ENCODE measurements around the gene FAF1.

Gene FAF1

GRCh38 chr1:50488876-50489275 is 471.2 kb downstream of the FAF1 start:
- DNase-seq (ENCODE audit: low spot score), result no peak

- DNase-seq (ENCODE audit: low spot score), result no peak
Observed at GRCh38 chr1:50488356-50488755, 471.7 kb downstream of the FAF1 start.

GRCh38 chr1:50487725-50488124 is 472.3 kb downstream of the FAF1 start:
- DNase-seq (ENCODE audit: low spot score), result no peak

GRCh38 chr1:50481142-50481736 is 478.8 kb downstream of the FAF1 start:
- DNase-seq (ENCODE audit: low spot score), result no peak

- no peak for DNase-seq (ENCODE audit: low spot score)
Observed at GRCh38 chr1:50476800-50477199, 483.3 kb downstream of the FAF1 start.

- DNase-seq (ENCODE audit: low spot score), result no peak
Observed at GRCh38 chr1:50474859-50475809, 484.9 kb downstream of the FAF1 start.

GRCh38 chr1:50473513-50473912 is 486.6 kb downstream of the FAF1 start:
- no peak for DNase-seq (ENCODE audit: low spot score)

- DNase-seq (ENCODE audit: low spot score), result no peak
Observed at GRCh38 chr1:50471967-50472366, 488.1 kb downstream of the FAF1 start.

- no peak for DNase-seq (ENCODE audit: low spot score)
Observed at GRCh38 chr1:50462964-50463363, 497.1 kb downstream of the FAF1 start.

- no peak for DNase-seq (ENCODE audit: low spot score)
Observed at GRCh38 chr1:50458507-50458906, 501.6 kb downstream of the FAF1 start.

- DNase-seq (ENCODE audit: low spot score), result no peak
Observed at GRCh38 chr1:50454911-50455310, 505.2 kb downstream of the FAF1 start.

GRCh38 chr1:50453266-50453665 is 506.8 kb downstream of the FAF1 start:
- no peak for DNase-seq (ENCODE audit: low spot score)

GRCh38 chr1:50452700-50453099 is 507.4 kb downstream of the FAF1 start:
- no peak for DNase-seq (ENCODE audit: low spot score)

- DNase-seq (ENCODE audit: low spot score), result no peak
Observed at GRCh38 chr1:50450861-50451653, 509.0 kb downstream of the FAF1 start.

GRCh38 chr1:50447961-50448360 is 512.1 kb downstream of the FAF1 start:
- no peak for DNase-seq (ENCODE audit: low spot score)

- DNase-seq (ENCODE audit: low spot score), result no peak
Observed at GRCh38 chr1:50441183-50441582, 518.9 kb downstream of the FAF1 start.

- DNase-seq (ENCODE audit: low spot score), result no peak
Observed at GRCh38 chr1:50438945-50439344, 521.1 kb downstream of the FAF1 start.

GRCh38 chr1:50436489-50436888 is 523.6 kb downstream of the FAF1 start:
- DNase-seq (ENCODE audit: low spot score), result no peak

- DNase-seq (ENCODE audit: low spot score), result no peak
Observed at GRCh38 chr1:50430010-50430405, 530.1 kb downstream of the FAF1 start.

- no peak for DNase-seq (ENCODE audit: low spot score)
Observed at GRCh38 chr1:50427818-50428779, 532.0 kb downstream of the FAF1 start.

GRCh38 chr1:50427086-50427817 is 532.8 kb downstream of the FAF1 start:
- no peak for DNase-seq (ENCODE audit: low spot score)

Measured in hematopoietic multipotent progenitor cell treated with erythropoietin and hydrocortisone succinate and interleukin-3 and kit ligand, for 17 days (in vitro differentiated cells).